AG08396 (cell line): Measurements from ENCODE around the gene ABCC4.

ENCODE experiments used
- DNase-seq: peaks from one replicate; pipeline ENCODE4 v3.0.0; 2012; ENCODE audit warnings: low spot score, mixed read lengths

Gene ABCC4

DNA sequence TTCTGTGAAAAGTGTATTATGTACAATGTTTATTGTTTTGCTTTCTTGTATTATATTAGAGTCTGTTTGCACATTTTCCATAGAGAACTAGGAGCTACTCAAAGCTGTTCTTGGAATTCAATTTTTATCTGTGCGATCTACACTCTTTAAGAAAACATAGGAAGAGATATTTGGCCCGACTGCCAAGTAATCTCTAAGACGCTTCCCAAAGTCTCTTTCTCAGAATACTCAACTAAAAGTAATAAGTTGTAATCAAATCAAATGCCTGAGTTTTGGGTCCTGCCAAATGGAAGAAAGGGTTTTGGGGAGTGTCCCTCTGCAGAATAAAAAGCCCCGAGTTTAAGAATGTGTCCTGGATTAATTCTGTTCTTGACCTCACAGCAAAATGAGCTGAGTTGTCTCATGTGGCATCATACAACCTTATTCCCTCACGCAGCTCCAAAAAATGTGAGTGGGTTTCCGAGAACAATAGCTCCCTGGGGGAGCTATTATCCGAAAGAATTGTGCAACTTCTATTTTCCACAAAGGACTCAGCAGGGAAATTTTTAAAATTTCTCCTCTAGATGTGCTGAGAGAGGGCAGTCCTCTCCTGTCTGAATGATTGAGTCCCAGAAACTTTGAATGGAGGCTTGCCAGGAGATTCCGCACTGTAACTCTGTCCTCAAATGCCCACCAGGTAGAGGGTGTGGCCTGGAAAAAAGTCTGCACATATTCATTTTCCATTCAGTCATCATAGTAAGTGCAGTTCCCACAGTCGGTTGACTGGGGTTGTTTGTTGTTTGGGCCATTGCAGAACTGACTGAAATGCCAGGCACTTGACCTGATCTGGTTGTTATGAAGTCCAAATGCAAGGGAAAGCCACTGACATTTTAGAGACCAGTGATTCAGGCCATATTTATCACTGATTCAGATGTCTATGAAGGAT, 309.0 kb downstream of the ABCC4 start:
- no peak for DNase-seq

DNA sequence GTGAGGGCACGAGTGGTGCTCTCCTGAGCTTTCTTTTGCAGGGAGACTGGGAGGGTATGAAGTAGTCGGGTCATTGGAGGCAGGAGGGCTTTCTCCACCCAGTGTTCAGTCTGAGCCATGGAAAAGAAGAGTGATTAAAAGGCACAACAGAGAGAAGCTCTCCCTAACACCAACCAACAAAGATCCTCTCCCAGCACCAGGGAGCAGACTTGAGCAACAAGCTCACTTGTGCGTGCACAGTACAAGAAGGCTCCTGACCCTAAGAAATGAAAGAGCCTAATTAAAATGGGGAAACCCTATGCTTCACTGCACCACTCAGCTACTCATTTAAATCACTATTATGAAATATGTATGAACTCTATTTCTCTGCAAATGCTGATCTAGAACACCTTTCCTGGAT, 312.6 kb downstream of the ABCC4 start:
- DNase-seq = no peak

DNA sequence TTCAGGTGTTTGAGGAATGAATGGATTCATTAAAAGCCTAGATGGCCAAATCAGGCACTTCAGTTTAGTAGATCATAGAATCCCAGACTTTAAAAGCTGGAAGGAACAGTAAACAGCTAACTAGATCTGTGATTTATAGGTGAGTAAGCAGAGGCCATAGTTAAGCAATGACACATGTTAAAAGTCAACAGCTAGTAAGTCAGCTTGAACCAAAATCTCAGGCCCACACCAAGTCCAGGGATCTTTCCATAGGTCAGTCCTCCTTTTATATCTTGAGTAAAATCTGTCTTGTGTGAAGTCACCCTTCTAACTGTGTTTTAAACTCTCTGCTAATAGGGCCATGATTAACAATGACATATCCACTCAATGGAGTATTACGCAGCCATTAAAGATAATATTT, 313.4 kb downstream of the ABCC4 start:
- DNase-seq = no peak

DNA sequence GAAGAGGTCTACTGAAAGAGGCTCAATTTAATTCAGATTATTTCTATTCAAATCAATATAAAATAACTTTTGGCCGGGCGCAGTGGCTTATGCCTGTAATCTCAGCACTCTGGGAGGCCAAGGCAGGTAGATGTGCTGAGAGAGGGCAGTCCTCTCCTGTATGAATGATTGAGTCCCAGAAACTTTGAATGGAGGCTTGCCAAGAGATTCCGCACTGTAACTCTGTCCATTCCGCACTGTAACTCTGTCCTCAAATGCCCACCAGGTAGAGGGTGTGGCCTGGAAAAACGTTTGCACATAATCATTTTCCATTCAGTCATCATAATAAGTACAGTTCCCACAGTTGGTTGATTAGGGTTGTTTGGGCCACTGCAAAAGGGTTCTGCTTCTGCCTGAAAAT, 314.2 kb downstream of the ABCC4 start:
- no peak for DNase-seq

DNA sequence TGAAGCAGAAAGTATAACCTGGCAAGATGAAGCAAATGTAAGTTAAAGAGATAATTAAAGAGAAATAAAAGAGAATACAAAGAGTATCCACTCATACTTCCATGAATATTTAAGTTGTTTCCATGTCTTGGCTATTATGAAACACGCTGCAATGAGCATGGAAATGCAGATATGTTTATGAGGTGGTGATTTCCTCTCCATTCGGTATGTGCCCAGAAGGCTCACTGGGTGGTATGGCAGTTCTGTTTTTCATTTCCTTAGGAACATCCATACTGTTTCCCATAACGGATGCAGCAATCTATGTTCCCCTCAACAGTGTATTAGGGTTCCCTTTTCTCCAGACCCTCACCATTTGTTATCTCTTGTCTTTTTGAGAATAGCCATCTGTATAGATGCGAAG, 316.3 kb downstream of the ABCC4 start:
- no peak for DNase-seq

DNA sequence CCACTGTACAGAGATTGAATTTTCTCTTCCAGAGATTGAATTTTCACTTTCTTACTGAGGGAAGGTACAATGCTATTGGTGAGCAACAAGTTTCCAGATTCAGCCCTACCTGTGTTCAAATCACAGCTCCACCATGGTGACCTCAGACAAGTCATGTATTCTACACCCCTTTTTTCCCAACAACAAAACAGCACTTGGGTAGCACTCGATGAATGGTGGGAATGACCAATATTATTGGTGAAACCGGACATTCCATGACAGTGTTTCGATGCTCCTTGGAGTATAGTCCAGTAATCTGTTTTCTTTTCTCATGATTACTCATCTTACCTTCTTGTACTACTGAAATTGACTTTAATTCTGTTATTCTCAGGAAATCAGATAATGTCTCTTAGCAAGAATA, 322.7 kb downstream of the ABCC4 start:
- DNase-seq = no peak

DNA sequence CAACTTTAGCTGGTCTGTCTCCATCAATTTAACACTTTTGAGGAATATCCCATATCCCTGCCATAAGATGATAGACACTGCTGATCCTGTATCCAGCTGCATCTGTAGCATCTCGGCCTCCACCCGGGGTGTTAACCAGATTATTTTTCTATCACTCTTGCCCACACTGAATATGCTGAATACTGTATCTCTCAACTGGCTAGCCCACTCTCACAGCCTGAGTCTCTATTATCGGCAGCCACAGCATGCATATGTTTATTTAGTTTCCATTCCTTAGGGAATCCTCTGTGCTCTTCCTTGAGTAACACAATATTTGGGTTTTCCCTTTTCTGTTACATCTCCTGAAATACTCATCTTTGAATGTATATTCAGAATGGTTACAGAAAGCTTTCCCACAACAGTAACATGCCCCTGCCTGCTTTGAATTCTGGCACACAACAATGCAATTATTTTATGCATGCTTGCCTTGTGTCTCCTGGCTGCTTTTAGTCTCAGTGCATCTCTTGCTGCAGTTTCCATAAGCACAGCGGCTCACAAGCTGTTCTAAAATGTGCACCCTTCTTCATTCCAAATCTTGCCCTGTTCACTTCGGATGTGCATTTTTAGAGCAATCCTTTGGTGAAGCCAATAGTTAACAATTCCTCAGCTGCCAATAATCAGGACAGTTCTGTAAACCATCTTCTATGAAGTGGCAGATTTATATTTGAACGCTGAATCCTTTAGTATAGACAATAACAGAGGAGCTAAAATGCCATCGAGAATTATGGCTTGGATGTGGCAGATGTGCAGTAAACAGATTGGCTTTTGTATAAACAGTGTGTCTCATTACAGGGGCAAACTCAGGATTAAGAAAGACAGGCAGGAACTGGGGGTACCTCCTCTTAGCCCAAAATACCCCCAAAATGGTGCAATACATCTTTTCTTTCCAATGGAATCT, 327.0 kb downstream of the ABCC4 start:
- no peak for DNase-seq

DNA sequence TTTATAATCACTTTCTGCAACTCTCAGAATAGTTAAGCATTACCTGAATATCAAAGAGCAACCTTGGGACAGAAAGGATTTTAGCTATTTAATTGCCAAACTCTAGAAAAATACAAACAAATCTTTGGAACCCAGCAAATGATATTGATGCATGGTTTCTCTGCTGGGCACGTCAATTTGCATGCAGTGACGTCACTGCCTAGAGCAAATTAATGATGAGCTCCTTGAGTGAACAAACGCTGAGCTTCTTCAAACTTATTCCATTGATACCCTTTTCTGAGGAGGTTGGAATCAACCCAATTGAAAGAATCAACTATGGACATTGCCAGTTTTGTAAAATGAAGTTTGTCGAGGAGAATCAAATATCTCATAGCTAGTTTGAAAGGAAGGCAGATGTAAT, 329.0 kb downstream of the ABCC4 start:
- no peak for DNase-seq
